Keratinocyte (primary cell): Measurements from ENCODE around the gene LRRIQ3. TPM values are rescaled to one million over a fixed set of nuclear protein-coding genes. Genes with fewer than 3 reads are reported as not detected.

Source experiments
- DNase-seq: peaks from one replicate; pipeline ENCODE4 v3.0.0-alpha.2; 2011; ENCODE audit warnings: low read depth, missing footprints, low spot score
- FAIRE-seq: peaks from 2 replicates; lab custom pipeline; 2011; peaks lifted over from hg19 to GRCh38; lab: Jason Lieb, UNC
- H2AFZ ChIP-seq: 2 replicates; pipeline ENCODE4 v1.6.0; 2012; ENCODE audit warnings: low read length, control low read depth, inconsistent platforms; ENCODE audit not compliant: control insufficient read depth
- H3K27ac ChIP-seq: 2 replicates; pipeline ENCODE4 v1.5.1; 2011; ENCODE audit warnings: low read length; ENCODE audit not compliant: control insufficient read depth, insufficient read depth
- H3K27me3 ChIP-seq: 3 replicates; pipeline ENCODE4 v1.6.0; 2011; ENCODE audit warnings: low read length; ENCODE audit not compliant: control insufficient read depth, insufficient read depth; ENCODE audit errors: extremely low read depth
- H3K36me3 ChIP-seq, 2 experiments: 2 replicates in 1 of 2; 3 replicates in 1 of 2; pipeline ENCODE4 v1.5.1; 2011; ENCODE audit warnings: low read length in 2 of 2, mild to moderate bottlenecking in 1 of 2; ENCODE audit not compliant: control insufficient read depth in 2 of 2, insufficient read depth in 2 of 2; ENCODE audit errors: extremely low read depth in 1 of 2
- H3K4me1 ChIP-seq: 3 replicates; pipeline ENCODE4 v1.5.1; 2011; ENCODE audit warnings: low read length; ENCODE audit not compliant: control insufficient read depth, insufficient read depth; ENCODE audit errors: extremely low read depth
- H3K4me2 ChIP-seq: 3 replicates; pipeline ENCODE4 v1.6.0; 2011; ENCODE audit warnings: low read depth, low read length; ENCODE audit not compliant: control insufficient read depth, insufficient read depth; ENCODE audit errors: extremely low read depth
- H3K4me3 ChIP-seq, 3 experiments: fragments of 200-600 bp in 1 of 3; sonication (generic) in 1 of 3; 2 replicates in 2 of 3; 3 replicates in 1 of 3; pipeline ENCODE4 v1.5.1; 2011 to 2016; ENCODE audit warnings: low read length in 3 of 3, mild to moderate bottlenecking in 3 of 3, control low read depth in 2 of 3, inconsistent platforms in 1 of 3, low read depth in 1 of 3, mixed read lengths in 1 of 3, mixed run types in 1 of 3, moderate library complexity in 1 of 3; ENCODE audit not compliant: control insufficient read depth in 2 of 3, insufficient read depth in 2 of 3; ENCODE audit errors: extremely low read depth in 1 of 3
- H3K79me2 ChIP-seq: 2 replicates; pipeline ENCODE4 v1.6.0; 2012; ENCODE audit warnings: low read length; ENCODE audit not compliant: control insufficient read depth, insufficient read depth
- H3K9ac ChIP-seq: 3 replicates; pipeline ENCODE4 v1.6.0; 2011; ENCODE audit warnings: low read length; ENCODE audit not compliant: control insufficient read depth, insufficient read depth; ENCODE audit errors: extremely low read depth
- H3K9me1 ChIP-seq: 3 replicates; pipeline ENCODE4 v1.6.0; 2011; ENCODE audit warnings: low read length; ENCODE audit not compliant: control insufficient read depth, insufficient read depth; ENCODE audit errors: extremely low read depth
- H3K9me3 ChIP-seq: 2 replicates; pipeline ENCODE4 v1.5.1; 2012; ENCODE audit warnings: low read depth, low read length; ENCODE audit not compliant: control insufficient read depth
- H4K20me1 ChIP-seq: 3 replicates; pipeline ENCODE4 v1.6.0; 2011; ENCODE audit warnings: low read length; ENCODE audit not compliant: control insufficient read depth, insufficient read depth; ENCODE audit errors: extremely low read depth
- CTCF ChIP-seq, 3 experiments: IDR thresholded peaks in 1 of 3; conservative IDR thresholded peaks in 1 of 3; optimal IDR thresholded peaks in 1 of 3; 2 replicates in 2 of 3; 3 replicates in 1 of 3; pipeline versions ENCODE3 to v1.5.1; 2011; ENCODE audit warnings: low read length in 3 of 3, mild to moderate bottlenecking in 3 of 3, moderate library complexity in 2 of 3, control low read depth in 1 of 3, inconsistent platforms in 1 of 3; ENCODE audit not compliant: insufficient read depth in 2 of 3; ENCODE audit errors: extremely low read depth in 1 of 3
- EZH2 ChIP-seq: IDR thresholded peaks from one replicate; pipeline ENCODE4 v1.6.1; 2012; ENCODE audit warnings: inconsistent platforms, mild to moderate bottlenecking, low read length, moderate library complexity
- dilution Hi-C: fragments of 300-500 bp; cut with MboI; formaldehyde crosslinking; loops from one replicate; pipeline ENCODE4 v1.7.0; 2020; ENCODE audit warnings: low sequenced_read_pairs; ENCODE audit not compliant: extremely low pct_ligation_motif_present
- polyA plus RNA-seq, 5 experiments: library from polyadenylated mRNA; depleted of rRNA in 3 of 5; stranded (reverse) in 3 of 5; stranded (forward) in 1 of 5; unstranded in 1 of 5; fragments of >200 nt; gene quantifications; 1 replicate in 1 of 5; 2 replicates in 3 of 5; 3 replicates in 1 of 5; pipeline versions ENCODE4 v1.2.1 to v1.2.3, GENCODE V29; 2011 to 2012; ENCODE audit warnings: missing spikeins in 2 of 5, low read depth in 1 of 5, low replicate concordance in 1 of 5

LRRIQ3 gene
- polyA plus RNA-seq, 1 donor (not counting 4 experiments of a cell fraction or from before 2014, with no cell fraction given) = 1.8 TPM

- DNase-seq (no peak), FAIRE-seq (no peak)
- H2AFZ ChIP-seq = no peak overlapping the region
- H3K36me3 ChIP-seq = no peaks in the 10 kb centered on the region
- H3K79me2 ChIP-seq = no peaks in the 10 kb centered on the region
- H4K20me1 ChIP-seq = no peaks in the 10 kb centered on the region
- no peaks in the 10 kb centered on the region for H3K9me3 ChIP-seq
- no peak for TF ChIP-seq EZH2
- peak in 2 of 3 experiments; percentile 23 to 32 for TF ChIP-seq CTCF (optimal IDR thresholded peaks at IDR 0.05 in 1 of 3, IDR thresholded peaks at IDR 0.05 in 1 of 3, conservative IDR thresholded peaks at IDR 0.05 in 1 of 3; ENCODE audit: extremely low read depth in 1 of 3, insufficient read depth in 2 of 3, low read length in 3 of 3)
- dilution Hi-C loops = no loop called here
- no peak overlapping the region for H3K9ac ChIP-seq
- no peaks in the 10 kb centered on the region for H3K4me1 ChIP-seq
- H3K27ac ChIP-seq = no peak overlapping the region
- H3K4me3 ChIP-seq = no peak overlapping the region
- H3K9me1 ChIP-seq = no peaks in the 10 kb centered on the region
- H3K4me2 ChIP-seq = no peak overlapping the region
- no peaks in the 10 kb centered on the region for H3K27me3 ChIP-seq
Measured at GRCh38 chr1:73998348-73998959, 199.5 kb downstream of the LRRIQ3 start.

GRCh38 chr1:73980324-73981040 is 217.5 kb downstream of the LRRIQ3 start:
- H4K20me1 ChIP-seq = no peaks in the 10 kb centered on the region
- dilution Hi-C loops = no loop called here
- H2AFZ ChIP-seq = no peak overlapping the region
- H3K4me3 ChIP-seq = no peak overlapping the region
- no peaks in the 10 kb centered on the region for H3K4me1 ChIP-seq
- H3K27me3 ChIP-seq = no peaks in the 10 kb centered on the region
- no peaks in the 10 kb centered on the region for H3K79me2 ChIP-seq
- TF ChIP-seq EZH2 = no peak
- no peak for TF ChIP-seq CTCF (optimal IDR thresholded peaks at IDR 0.05 in 1 of 3, IDR thresholded peaks at IDR 0.05 in 1 of 3, conservative IDR thresholded peaks at IDR 0.05 in 1 of 3; ENCODE audit: extremely low read depth in 1 of 3, insufficient read depth in 2 of 3, low read length in 3 of 3)
- H3K9ac ChIP-seq = no peak overlapping the region
- no peak for DNase-seq
- H3K4me2 ChIP-seq = no peak overlapping the region
- FAIRE-seq = no peak
- H3K9me1 ChIP-seq = no peaks in the 10 kb centered on the region
- H3K27ac ChIP-seq = no peak overlapping the region
- H3K36me3 ChIP-seq = no peaks in the 10 kb centered on the region
- no peaks in the 10 kb centered on the region for H3K9me3 ChIP-seq
